GM20431 (cell line): Measurements from ENCODE around the gene CBX7.

Experiments
- in situ Hi-C: fragments of 300-500 bp; cut with MseI, MboI; formaldehyde crosslinking; loops from one replicate; pipeline ENCODE4 v1.15.0; 2020; ENCODE audit warnings: low sequenced_read_pairs; ENCODE audit not compliant: unreplicated experiment

CBX7 gene

GRCh38 chr22:39101226-39101625 is 51.3 kb downstream of the CBX7 start:
- in situ Hi-C loops: no loop called here

GRCh38 chr22:39098576-39098975 is 53.9 kb downstream of the CBX7 start:
- in situ Hi-C loops: no loop called here

GRCh38 chr22:39098026-39098425 is 54.5 kb downstream of the CBX7 start:
- in situ Hi-C loops: no loop called here

GRCh38 chr22:39097098-39098020 is 55.1 kb downstream of the CBX7 start, which contains the start of gene APOBEC3H:
Gene APOBEC3H (plus strand): TSS chr22:39097244. CDS start chr22:39100279, 3,035 bp downstream.
- in situ Hi-C loops: no loop called here

GRCh38 chr22:39095971-39096370 is 56.5 kb downstream of the CBX7 start:
- in situ Hi-C loops: no loop called here

GRCh38 chr22:39094717-39095389 is 57.6 kb downstream of the CBX7 start:
- in situ Hi-C loops: no loop called here

- in situ Hi-C loops: no loop called here
These were observed 60.2 kb downstream of the CBX7 start for GRCh38 chr22:39092111-39092862.

- in situ Hi-C loops: no loop called here
These were observed 61.1 kb downstream of the CBX7 start for GRCh38 chr22:39091126-39092081.

- in situ Hi-C loops: no loop called here
These were observed 61.9 kb downstream of the CBX7 start for GRCh38 chr22:39090426-39091064.

- in situ Hi-C loops: no loop called here
These were observed 62.6 kb downstream of the CBX7 start for GRCh38 chr22:39089928-39090327.

GRCh38 chr22:39088685-39089032 is 63.8 kb downstream of the CBX7 start:
- in situ Hi-C loops: no loop called here

GRCh38 chr22:39087881-39088684 is 64.4 kb downstream of the CBX7 start:
- in situ Hi-C loops: no loop called here

- in situ Hi-C loops: no loop called here
These were observed 65.4 kb downstream of the CBX7 start for GRCh38 chr22:39087098-39087497.

- in situ Hi-C loops: no loop called here
These were observed 67.8 kb downstream of the CBX7 start for GRCh38 chr22:39084666-39085065.

GRCh38 chr22:39083212-39084165 is 69.0 kb downstream of the CBX7 start:
- in situ Hi-C loops: no loop called here

GRCh38 chr22:39081598-39081997 is 70.9 kb downstream of the CBX7 start:
- in situ Hi-C loops: no loop called here

GRCh38 chr22:39081016-39081415 is 71.5 kb downstream of the CBX7 start:
- in situ Hi-C loops: no loop called here
